HG03521 (cell line): Measurements from ENCODE around the gene ILK.

Experiments used
- ATAC-seq: cut with Tn5 transposase; IDR thresholded peaks from one replicate; pipeline ENCODE4 v1.9.1; 2021; ENCODE audit warnings: mild to moderate bottlenecking, moderate library complexity; ENCODE audit not compliant: unreplicated experiment

ILK gene

DNA sequence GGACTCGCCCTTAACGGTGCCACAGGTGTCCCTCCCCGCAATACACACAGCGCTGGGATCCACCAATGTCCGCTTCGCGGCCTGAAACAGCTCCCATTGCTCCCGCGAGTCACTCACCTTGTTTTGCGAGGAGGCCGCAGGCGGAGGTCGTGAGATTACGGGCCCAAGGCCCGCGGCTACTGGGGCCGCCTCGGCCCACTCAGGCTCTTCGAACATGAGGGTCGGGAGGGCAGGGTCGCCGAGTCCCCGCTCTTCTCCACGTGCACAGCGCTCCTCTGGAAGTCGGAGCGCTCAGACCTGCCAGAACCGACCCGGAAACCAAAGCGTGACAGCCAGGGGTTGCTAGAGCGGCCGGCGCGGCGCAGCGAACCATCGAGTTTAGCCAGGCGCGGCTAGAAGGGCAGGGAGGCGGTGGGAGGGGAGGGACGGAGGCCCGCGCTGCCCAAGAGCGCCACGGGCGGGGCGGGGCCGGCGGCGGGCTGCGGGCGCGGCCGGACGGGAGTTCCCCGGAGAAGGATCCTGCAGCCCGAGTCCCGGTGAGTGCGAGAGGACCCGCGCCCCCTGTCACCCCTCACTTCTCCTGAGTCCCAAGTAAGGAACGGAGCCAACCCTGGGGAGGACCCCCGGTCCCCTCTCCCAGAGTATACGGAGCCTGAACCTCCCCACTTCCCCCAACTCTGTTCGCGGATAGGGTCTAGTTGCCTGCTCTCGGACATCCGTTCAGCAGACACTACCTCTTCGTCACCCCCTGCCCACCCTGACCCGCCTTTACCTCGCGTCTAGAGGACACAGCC lies at the start of gene ILK, which contains the start of gene RRP8:
Gene ILK, plus strand, starts transcription at position 488 of the 794 bp plus-strand sequence. CDS start 498 bp downstream, outside the sequence.
Gene RRP8, minus strand, starts transcription at position 330 of the 794 bp plus-strand sequence. Its CDS starts 114 bp downstream, at position 216.
- peak; percentile 84 for ATAC-seq

DNA sequence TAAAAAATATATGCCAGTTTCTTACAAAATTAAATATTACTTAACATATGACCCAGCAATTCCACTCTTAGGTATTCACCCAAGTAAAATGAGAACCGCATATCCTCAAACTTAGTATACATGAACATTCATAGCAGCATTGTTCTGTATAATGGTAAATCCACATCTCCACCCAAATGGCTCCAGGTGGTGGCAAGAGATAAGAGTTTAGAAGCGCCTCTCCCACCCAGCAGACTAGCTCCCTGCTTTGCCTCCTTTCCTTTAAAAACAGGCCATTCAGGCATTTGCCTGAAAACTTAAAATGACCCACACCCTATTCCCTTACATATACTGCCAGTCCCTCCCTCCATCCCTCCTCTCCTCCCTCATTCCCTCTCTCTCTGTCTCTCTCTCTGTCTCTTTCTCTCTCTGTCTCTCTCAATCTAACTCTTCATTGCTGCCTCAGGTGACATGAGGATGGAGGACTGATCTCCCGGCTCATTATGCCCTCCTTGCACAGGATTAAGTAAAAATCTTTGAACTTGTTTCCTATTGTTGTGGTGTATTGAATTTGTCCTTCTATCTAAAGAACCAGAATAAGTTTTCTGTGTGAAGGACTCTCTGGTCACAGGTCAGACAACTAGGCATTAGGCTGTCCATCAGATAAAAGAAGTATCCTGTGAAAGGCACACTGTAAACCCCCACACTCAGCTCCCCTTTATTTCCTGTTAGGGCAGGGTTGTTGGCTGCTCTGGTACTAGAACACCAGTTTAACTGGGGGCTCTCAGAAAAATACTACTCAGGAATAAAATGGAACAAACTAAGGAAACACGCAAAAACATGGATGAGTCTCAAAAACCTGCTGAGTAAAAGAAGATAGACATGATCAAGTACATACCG lies 48.5 kb upstream of the ILK start:
- ATAC-seq = no peak

DNA sequence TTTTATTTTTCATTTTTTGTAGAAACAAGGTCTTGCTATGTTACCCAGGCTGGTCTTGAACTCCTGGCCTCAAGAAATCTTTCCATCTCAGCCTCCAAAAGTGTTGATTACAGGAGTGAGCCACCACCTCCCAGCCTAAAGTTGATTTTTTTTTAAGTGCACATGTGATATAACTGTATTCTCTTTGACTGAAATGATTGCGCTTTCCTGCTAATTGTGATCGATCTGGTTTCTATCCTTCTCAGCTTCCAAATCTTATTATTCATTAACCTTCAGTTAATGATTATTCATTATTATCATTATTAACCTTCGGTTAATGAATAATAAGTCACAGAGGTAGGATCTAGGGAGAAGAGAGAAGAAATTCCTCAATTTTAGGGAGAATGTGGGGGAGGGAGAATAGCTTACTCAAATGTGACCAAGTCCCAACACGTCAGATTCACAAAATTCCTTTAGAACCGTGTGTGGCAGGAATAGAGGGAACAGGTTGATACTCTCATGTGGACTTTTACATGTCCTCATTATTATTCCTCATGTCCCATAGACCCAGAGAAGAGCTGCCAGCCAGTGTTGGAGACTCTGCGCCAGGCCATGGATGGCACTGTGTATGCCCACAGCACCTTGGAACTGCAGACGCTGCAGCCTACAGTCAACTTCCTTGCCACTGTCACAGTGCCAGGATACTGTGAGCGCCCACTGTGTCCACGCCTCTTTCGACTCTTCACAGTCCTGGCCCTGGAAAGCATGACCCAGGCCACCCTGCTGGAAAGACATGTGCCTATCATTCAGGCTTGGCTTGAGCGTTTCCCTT lies 47.2 kb upstream of the ILK start:
- ATAC-seq = no peak

DNA sequence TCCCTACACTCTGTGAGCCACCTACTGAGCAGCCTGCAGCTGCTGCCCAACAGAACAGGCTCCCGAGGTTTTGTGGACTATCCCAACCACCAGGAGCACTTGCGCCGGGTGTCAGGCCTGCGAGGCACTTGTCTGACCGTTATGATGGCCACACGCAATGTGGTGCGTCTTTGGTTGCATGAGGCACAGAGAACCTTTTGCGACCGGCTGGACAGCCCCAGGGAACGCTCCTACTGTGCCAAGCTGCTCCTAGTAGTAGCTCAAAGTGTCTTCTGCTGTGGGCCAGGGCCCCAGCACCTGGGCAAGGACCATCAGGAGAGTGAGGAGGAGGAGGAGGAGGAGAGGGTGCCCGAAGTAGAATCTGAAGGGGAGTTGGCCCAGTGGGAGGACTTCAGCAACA lies 46.5 kb upstream of the ILK start:
- ATAC-seq = no peak

DNA sequence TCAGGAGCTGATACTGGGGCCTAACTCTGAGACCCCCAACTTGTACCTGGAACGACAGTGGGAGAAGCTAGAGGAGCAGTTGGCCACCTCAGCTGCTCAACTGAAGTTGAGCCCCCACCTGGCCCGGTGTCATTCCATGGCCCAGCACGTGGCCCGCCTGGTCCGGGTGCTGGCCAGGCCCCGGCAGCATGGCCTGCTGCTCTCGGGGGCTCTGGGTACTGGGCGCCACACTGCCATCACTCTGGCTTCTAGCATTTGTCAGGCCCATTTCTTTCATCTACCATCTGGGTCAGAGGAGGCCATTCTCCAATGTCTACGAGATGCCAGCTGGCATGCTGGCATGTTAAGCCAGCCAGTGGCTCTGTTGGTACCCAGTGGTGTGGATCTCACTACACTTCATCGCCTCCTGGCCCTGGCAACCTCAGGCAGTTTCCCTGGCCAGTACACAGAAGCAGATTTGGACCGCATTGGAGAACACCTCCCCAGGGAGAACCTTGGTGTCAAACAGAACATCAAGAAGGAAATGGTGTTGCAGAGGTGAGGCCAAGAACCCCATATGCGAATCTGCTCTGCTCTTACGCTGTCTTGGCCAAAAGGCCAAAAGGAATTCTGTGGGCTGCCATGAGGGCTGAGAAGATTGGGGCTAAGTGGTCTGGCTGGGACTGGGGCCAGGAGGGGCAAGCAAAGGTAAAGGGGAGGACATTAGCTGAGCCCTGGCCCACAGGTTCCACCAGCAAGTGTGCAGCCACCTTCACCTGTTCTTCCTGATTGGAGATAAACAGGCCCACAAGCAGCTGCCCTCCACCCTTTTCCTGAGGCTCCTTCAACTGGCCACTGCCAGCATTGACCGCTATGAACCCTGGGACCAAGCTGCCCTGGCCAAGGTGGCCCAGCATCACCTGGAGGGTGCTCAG lies 45.6 kb upstream of the ILK start:
- ATAC-seq = no peak

DNA sequence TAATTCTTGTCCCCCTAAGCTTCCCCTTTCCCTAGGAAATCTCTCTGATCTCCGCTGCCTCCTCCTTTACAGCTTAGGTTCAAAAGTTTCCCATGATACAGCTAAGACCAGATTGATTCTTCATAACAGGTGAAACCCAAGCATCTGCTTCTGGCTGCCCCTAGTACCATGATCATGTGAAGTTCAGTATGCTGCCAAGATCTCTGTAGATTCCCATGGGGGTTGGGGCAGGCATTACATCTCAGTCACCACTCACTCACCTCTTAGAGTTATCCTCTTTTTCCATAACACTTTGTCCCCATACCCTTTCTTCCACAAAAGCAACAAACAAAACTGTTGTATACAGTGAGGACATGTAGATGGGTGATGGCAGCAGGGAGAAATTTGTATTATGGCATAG lies 44.2 kb upstream of the ILK start:
- ATAC-seq = no peak

DNA sequence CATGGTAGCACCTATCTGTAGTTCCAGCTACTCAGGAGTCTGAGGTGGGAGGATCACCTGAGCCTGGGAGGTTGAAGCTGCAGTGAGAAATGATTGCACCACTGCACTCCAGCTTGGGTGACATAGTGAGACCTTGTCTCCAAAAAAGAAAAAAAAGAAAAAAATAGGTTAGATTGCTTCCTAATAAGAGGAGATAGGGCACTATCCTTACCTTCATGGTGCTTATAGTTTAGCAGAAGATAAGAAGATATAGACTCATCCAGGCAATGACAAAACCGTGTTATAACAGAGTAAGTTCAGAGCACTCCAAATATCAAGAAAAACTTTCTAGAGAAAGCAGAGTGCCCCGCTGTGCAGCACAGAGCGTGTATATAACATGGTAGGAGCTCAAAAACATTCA lies 42.3 kb upstream of the ILK start:
- ATAC-seq = no peak

DNA sequence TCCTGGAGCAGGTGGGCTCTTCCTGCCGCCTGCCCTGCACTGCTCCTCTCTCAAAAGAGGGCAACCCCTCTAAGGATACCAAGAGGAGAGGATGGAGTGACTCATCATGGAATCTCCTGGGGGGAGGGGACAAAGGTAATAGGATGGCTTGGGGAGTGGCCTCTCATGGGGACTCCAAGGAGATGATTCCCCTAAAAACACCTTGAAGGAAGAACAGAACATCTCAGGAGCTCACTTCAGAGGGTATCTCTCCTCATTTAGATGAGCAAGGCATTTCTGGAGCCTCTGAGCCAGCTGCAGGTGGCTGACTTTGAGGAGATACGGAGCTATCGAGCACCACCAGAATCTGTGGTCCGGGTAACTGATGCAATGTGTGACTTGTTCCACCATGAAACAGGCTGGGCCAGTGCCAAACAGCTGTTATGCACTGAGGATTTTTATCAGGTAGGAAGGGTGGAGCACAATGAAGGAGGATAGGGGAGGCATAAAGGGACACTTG lies 40.4 kb upstream of the ILK start:
- no peak for ATAC-seq

DNA sequence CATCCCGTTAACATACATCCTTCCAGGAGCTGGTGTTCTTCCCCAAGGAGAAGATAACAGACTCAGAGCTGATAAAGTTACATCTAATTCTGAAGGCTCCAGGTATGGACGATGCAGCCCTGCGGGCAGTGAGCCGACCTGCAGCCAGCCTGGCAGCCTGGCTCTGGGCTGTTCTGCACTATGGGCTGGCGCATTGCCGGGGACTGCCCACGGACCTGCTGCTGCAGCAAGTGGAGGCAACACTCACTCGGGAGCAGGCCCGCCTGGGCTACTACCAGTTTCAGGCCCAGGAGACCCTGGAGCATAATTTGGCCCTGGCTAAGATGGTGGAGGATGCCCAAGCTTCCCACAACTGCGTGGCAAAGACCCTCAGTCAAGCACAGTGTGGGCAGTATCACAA lies 39.9 kb upstream of the ILK start:
- no peak for ATAC-seq

DNA sequence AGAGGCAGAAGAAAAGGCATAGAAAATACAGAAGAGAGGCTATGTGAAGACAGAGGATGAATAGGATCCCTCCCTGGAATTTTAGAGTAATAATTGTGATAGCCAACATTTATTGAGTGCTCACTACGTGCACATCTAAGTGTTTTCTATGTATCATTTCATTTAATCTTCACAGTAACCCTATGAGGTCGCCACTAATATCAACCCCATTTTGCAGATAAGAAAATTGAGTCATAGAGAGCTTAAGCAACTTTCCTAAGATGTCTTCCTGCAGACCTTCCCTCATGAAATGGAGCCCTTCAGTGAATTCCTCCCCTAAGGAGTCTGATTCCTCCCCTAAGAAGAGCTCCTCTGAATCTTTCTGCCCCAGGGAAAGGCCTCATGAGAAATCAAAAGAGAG lies 38.2 kb upstream of the ILK start:
- no peak for ATAC-seq

DNA sequence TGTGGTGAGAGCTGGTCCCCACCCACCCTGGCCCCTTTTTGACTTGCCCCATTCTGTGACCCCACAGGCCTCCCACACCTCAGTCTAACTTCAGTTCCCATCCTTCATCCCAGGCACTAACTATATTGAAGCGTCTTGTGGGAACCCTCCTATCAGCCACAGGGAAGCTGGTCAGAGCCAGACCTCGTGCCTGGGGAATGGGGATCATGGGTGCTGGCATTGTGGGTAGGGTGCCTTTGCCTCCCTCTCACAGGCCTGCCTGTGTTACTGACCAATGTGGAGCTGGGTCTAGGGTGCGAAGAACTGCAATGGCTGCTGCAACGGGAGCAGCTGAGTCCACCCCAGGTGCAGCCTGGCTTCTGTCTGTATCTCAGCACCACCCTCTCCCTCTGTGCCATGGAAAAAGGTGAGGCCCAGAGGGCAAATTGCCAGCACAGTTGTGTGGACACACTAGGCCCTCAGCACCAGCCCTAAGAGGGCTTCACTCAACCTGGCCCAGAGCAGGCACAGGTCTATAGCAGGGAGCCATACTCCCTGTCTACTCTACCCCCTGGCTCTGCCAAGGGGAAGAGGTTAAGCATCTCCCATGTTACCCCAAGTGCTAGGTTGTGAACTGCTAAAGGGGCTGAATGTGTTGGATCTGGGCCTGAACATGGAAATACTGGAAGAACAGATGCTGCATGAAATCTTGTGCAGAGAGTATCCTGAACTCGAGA lies 37.4 kb upstream of the ILK start:
- no peak for ATAC-seq

DNA sequence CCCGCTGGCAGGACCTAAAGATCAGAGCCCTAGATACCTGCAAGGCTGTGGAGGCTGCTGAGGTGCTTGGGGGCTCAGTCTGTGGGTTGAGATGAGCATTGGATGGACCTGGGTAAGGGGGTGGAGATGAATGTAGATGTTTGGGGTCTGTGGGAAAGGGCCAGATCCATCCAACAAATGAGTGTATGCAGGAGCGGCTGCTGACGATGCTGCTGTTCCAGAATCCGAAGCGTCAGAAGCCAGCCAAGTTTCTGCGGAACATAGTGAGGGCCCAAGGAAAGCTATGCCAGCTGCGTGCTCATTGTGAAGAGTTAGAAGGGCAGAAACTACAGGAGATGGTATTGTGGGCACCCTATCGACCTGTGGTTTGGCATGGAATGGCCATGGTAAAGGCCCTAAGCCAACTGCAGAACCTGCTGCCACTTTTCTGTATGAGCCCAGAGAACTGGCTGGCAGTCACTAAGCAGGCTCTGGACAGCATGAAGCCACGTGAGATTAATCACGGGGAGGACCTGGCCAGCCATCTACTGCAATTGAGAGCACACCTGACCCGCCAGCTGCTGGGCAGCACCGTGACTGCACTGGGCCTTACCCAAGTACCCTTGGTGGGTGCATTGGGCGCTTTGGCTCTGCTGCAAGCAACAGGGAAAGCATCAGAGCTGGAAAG lies 36.7 kb upstream of the ILK start:
- ATAC-seq = no peak

DNA sequence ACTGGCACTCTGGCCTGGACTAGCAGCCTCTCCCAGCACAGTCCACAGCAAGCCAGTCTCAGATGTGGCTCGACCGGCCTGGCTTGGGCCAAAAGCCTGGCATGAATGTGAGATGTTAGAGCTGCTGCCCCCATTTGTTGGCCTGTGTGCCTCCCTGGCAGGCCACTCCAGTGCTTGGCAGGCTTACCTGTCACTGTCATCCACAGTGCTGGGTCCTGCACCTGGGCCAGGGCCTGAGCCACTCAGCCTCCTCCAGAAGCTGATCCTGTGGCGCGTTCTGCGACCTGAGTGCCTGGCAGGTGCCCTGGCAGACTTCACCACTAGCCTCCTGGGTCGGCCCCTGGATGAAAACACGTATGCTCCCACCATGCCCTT lies 36.2 kb upstream of the ILK start:
- ATAC-seq = no peak

DNA sequence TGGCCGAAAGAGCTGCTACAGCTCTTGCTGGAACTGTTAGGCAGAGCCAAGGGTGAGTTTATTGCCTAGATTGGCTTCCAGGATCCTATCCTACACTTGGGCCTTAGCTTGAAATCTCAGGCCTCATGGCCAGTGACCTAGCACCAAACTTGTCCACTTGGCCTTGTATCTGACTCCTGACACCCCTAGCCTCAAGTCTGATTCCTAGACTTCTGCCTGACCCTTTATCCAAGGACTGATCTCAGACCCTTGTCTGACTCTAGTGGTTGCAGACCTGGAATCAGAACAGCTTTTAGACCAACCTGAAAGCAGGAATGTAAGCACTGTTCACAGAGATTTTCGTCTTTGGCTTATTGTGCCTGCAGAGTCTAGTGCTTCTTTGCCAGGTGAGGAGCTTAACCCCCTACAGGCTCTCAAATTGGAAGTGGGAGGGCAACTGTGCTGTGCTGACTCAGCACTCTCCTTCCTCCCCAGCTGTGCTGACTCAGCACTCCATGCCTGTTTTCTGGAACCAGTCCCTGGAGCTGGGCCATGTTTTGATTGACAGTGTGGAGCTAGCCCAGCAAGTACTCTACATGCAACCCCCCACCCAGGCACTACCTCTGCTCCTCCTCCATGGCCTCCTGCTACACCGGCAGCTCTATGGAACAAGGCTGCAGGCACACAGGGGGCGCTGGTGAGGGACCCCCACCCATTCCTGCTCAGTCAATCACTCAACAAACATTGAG lies 35.2 kb upstream of the ILK start:
- ATAC-seq = no peak

DNA sequence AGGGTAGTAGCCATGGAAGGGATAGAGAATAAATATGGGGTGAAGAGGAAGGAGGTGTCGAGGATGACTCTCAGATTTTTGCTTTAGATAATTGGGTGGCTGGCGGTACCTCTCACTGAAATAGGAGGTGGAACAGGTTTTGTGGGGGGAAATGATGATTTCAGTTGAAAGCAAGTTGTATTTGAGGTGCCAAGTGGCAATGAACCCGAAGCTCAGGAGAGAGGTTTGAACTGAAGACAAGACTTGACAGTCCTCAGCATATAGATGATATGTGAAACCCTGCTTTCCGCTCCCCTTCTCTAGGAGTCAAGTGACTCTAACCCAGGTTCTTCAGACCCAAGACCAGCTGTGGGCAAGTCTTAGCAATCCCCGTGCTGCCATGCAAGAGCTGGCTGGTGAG lies 33.9 kb upstream of the ILK start:
- ATAC-seq = no peak

DNA sequence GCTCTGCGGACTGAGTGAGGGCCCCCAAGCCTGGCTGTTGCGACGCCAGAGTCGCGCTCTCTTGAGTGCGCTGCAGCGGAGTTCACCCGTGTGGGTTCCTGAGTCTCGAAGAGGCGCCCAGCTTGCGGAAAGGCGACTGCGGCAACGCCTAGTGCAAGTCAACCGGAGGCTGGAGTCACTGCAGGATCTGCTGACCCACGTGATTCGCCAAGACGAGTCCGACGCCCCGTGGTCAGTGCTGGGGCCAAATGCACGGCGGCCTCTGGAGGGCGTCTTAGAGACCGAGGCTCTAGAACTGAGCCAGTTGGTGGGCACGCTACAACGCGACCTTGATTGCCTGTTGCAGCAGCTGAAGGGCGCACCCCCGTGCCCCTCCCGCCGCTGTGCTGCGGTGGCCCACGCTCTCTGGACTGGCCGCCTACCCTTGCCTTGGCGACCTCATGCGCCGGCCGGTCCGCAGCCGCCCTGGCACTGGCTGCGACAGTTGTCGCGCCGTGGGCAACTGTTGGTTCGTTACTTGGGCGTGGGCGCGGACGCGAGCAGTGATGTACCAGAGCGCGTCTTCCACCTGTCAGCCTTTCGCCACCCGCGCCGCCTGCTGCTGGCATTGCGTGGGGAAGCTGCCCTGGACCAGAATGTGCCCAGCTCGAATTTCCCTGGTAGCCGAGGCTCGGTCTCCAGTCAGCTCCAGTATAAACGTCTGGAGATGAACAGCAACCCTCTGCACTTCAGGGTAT lies 32.7 kb upstream of the ILK start:
- no peak for ATAC-seq

DNA sequence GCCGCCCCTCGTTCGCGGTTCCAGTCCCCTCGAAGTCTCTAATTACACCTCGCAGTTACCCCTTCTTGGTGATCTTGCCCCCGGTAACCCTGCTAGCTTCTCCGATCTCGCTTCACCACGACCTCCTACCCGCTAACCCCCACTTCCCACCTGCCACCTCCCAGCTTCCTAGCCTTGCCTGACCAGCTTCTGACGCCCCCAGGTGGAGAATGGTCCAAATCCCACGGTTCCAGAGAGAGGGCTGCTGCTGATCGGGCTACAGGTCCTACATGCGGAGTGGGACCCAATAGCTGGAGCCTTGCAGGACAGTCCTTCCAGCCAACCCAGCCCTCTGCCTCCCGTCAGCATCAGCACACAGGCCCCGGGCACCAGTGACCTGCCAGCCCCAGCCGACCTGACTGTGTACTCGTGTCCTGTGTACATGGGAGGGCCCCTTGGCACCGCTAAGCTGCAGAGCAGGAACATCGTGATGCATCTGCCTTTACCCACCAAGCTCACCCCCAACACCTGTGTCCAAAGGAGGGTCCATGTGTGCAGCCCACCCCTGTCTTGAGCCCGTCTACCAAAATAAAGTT lies 32.1 kb upstream of the ILK start:
- no peak for ATAC-seq
